ENCODE measurements around the gene RAI1. TPM values are rescaled to one million over a fixed set of nuclear protein-coding genes. Genes with fewer than 3 reads are reported as not detected.

RAI1 gene
- total and polyA plus RNA-seq, 2 of the 13 experiments (the other 11 are each of a cell fraction or from before 2014, with no cell fraction given): 3.4 to 5.2 TPM

GRCh38 chr17:17810084-17810894 is 129.0 kb downstream of the RAI1 start (continued):
- TF ChIP-seq POLR2A (IDR thresholded peaks at IDR 0.05; ENCODE audit: insufficient read depth in 1 of 2, low read depth in 2 of 2, low read length in 2 of 2) (peak in 1 of 2 experiments; percentile 25; a peak in 2 of 4 replicates), POLR2AphosphoS5 (IDR thresholded peaks at IDR 0.05; ENCODE audit: low read depth, low read length) (peak; percentile 39), AGO2 (optimal IDR thresholded peaks at IDR 0.05; ENCODE audit: low read depth, low read length) (peak; percentile 95), ZNF333 (CRISPR knock-in tag; IDR thresholded peaks at IDR 0.05; ENCODE audit: borderline replicate concordance) (no peak), ZNF687 (CRISPR knock-in tag; IDR thresholded peaks at IDR 0.05) (peak; percentile 15; the same call in 1 of the 2 replicates), TEAD2 (CRISPR knock-in tag; IDR thresholded peaks at IDR 0.05) (no peak), ZNF281 (CRISPR knock-in tag; IDR thresholded peaks at IDR 0.05; ENCODE audit: borderline replicate concordance) (no peak), PRDM15 (CRISPR knock-in tag; IDR thresholded peaks at IDR 0.05) (peak; percentile 98), BCL3 (CRISPR knock-in tag; IDR thresholded peaks at IDR 0.05) (no peak), HOXA3 (CRISPR knock-in tag; IDR thresholded peaks at IDR 0.05) (peak; percentile 41; the same call in 1 of the 2 replicates), POLR2G (IDR thresholded peaks at IDR 0.05; ENCODE audit: low read depth, low read length) (peak; percentile 36; the same call in 1 of the 2 replicates), YY1 (IDR thresholded peaks at IDR 0.05; ENCODE audit: insufficient read depth, insufficient replicate concordance, low read depth, low read length) (no peak)
- TF ChIP-seq, protein P1, sequence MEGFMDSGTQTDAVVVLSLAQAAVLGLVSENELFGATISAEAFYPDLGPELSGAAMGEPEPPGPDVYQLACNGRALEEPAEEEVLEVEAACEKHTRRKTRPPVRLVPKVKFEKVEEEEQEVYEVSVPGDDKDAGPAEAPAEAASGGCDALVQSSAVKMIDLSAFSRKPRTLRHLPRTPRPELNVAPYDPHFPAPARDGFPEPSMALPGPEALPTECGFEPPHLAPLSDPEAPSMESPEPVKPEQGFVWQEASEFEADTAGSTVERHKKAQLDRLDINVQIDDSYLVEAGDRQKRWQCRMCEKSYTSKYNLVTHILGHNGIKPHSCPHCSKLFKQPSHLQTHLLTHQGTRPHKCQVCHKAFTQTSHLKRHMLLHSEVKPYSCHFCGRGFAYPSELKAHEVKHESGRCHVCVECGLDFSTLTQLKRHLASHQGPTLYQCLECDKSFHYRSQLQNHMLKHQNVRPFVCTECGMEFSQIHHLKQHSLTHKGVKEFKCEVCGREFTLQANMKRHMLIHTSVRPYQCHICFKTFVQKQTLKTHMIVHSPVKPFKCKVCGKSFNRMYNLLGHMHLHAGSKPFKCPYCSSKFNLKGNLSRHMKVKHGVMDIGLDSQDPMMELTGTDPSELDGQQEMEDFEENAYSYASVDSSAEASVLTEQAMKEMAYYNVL (CRISPR knock-in tag; IDR thresholded peaks at IDR 0.05; ENCODE audit: borderline replicate concordance): no peak

Measured in HepG2 (cell line).